ENCODE results near the gene GPR153. TPM values are rescaled to one million over a fixed set of nuclear protein-coding genes. Genes with fewer than 3 reads are reported as not detected.
A peak's percentile ranks its signal among the peaks of the same experiment; 100 is the strongest.

Gene GPR153
- total and polyA plus RNA-seq, 2 of the 13 experiments (the other 11 are each of a cell fraction or from before 2014, with no cell fraction given): 0.22 to 0.31 TPM

GRCh38 chr1:6199298-6200187, 61.4 kb downstream of the GPR153 start, which contains the start of gene RPL22 (continued):
- TF ChIP-seq GMEB1 (CRISPR knock-in tag; IDR thresholded peaks at IDR 0.05; ENCODE audit: borderline replicate concordance) (peak; percentile 99), HNF1A (IDR thresholded peaks at IDR 0.05; ENCODE audit: low read depth) (peak; percentile 36; the same call in 1 of the 2 replicates), HNF1A (CRISPR knock-in tag; IDR thresholded peaks at IDR 0.05; ENCODE audit: borderline replicate concordance) (peak; percentile 78; the same call in 1 of the 2 replicates), ZBTB10 (CRISPR knock-in tag; IDR thresholded peaks at IDR 0.05; ENCODE audit: borderline replicate concordance) (peak; percentile 34; the same call in 1 of the 2 replicates), E2F5 (CRISPR knock-in tag; conservative IDR thresholded peaks at IDR 0.05) (no peak; the same call in 1 of the 2 replicates), AKAP8 (CRISPR knock-in tag; IDR thresholded peaks at IDR 0.05) (peak; percentile 61; the same call in 1 of the 2 replicates), NR0B2 (CRISPR knock-in tag; IDR thresholded peaks at IDR 0.05) (peak; percentile 90), ZNF430 (CRISPR knock-in tag; IDR thresholded peaks at IDR 0.05) (no peak; the same call in none of the 2 replicates), ZMYM2 (CRISPR knock-in tag; IDR thresholded peaks at IDR 0.05) (no peak), ZSCAN29 (CRISPR knock-in tag; conservative IDR thresholded peaks at IDR 0.05) (0 out of 2 replicates have a peak, but pooled peaks have one; percentile 33), PITX1 (CRISPR knock-in tag; IDR thresholded peaks at IDR 0.05) (peak; percentile 62; the same call in 1 of the 2 replicates), ZNF234 (CRISPR knock-in tag; conservative IDR thresholded peaks at IDR 0.05) (0 out of 2 replicates have a peak, but pooled peaks have one; percentile 24), TOPORS (CRISPR knock-in tag; IDR thresholded peaks at IDR 0.05) (peak; percentile 70), ZNF503 (CRISPR knock-in tag; IDR thresholded peaks at IDR 0.05) (peak; percentile 87), DPF2 (CRISPR knock-in tag; IDR thresholded peaks at IDR 0.05; ENCODE audit: borderline replicate concordance, low read depth) (no peak)

All from HepG2 (cell line).